Pons (tissue), 1 donor: ENCODE data around the gene IRF2BP2.

Experiments
- DNase-seq: peaks from one replicate; pipeline ENCODE4 v3.0.0-alpha.2; 2016; ENCODE audit warnings: low spot score

Gene IRF2BP2

GRCh38 chr1:234583755-234584419, 26.1 kb downstream of the IRF2BP2 start:
- DNase-seq: peak; percentile 43

DNA sequence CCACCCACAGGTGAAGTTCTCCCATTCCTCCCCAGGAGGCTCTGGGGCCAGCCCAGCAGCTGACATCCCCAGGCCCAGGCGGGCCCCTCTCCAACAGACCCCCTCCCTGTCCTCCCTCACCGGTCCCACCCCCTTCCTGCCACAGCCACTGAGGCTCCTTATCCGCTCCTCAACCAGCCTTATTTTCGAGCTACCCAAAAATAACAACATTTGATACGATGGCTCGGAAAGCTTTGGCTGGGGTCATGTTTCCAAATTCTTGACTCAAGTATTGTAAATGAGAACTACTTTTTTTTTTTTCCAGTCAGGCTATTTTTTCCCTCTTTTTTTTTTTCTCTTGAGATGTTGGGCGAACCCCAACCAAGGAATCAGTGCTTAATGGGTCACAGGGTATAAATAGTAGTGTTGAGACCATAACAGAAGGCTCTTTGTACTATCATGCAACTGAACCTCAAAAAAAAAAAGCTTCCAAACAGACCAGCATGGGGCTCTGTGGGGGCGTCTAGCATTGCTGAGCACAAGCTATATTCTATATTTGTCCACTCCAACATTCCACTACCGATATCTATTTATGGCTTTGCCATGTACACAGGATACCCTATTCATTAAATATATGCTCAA, 27.2 kb downstream of the IRF2BP2 start:
- peak; percentile 74 for DNase-seq

- DNase-seq: no peak
Measured at GRCh38 chr1:234582186-234582585, 27.8 kb downstream of the IRF2BP2 start.

DNA sequence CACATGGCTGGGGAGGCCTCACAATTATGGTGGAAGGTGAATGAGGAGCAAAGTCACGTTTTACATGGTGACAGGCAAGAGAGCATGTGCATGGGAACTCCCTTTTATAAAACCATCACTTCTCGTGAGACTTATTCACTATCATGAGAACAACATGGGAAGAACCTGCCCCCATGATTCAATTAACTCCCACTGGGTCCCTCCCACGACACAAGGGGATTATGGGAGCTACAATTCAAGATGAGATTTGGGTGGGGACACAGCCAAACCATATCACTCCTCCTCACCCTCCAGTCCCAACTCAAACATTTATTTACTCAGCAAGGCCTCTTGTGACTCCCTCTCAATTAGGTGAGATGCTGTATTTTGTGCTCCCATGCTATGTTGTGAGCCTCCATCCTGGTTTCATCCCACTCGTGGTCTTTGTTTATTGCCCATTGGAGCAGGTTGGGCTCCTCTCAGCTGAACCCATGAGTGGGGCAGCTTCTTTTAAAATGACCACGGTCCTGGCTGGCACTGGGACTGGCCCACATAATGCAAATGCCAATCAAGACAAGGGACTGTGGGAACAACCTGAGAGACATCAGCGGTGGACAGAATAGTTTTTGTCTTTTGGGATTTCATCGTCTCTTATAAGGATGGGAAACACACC, 28.8 kb downstream of the IRF2BP2 start:
- no peak for DNase-seq

- no peak for DNase-seq
Measured at GRCh38 chr1:234579967-234580366, 30.0 kb downstream of the IRF2BP2 start.

- no peak for DNase-seq
Measured at GRCh38 chr1:234578735-234579134, 31.2 kb downstream of the IRF2BP2 start.

DNA sequence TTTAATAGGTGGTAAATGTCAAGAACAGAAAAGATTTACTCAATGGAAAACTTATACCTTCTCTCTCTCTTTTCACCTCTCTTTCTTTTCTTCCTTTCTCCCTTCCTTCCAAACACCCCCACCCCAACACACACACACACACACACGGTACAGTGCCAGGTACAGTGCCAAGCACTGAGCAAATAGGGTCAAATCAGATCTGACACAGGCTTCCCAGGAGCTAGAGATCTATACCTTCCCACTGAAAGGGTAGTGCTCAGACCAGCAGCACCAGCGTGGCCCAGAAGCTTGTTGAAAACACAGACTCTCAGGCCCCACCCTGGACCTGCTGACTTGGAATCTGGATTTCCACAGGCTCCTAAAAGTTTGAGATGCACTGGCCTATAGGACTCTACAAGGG, 31.9 kb downstream of the IRF2BP2 start:
- no peak for DNase-seq

DNA sequence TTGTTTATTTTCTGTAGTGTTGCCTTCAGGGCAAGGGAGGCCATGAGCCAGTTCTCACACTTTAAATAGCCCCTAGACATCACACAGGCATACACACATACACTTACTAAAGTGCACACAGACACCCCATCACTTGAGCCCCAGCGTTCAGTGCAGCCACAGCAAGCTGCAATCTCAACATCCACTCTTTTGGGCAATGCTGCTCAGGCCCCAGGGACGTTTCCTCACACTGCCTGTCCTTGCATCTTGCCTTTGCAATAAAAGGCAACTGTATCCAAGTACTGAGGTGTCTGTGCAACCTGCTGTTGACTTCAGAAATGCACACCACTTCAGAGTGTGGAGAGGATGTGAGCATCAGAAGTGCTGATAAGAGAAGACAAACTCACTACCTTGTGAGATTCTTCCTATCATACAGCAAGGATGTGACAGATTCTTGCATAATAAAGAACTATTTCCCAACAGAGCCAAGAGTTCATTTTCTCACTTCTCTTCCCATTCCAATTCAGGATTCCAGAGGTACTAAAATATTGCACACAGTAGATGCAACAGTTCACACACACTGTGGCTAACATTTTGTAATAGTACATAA, 36.2 kb downstream of the IRF2BP2 start:
- DNase-seq: no peak

GRCh38 chr1:234572966-234573365, 37.0 kb downstream of the IRF2BP2 start:
- peak; percentile 78 for DNase-seq

DNA sequence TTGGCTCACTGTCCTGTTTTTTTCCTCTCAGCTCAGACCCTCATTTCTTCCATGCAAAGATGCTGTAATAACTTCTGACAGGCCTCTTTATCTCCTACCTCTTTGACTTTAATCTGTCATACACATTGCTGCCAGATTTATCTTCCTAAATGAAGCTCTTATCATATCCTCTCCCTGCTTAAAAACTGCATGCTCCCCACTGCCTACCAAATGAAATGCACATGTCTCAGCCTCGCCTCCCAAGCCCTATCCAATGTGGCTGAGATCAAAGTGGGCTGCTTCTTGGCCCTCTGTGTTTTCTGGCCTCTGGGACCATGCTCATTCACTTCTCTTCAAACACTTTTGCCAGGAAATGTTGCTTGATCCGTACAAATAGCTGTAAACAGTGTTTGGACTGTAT, 38.3 kb downstream of the IRF2BP2 start:
- DNase-seq: no peak

GRCh38 chr1:234570329-234571120, 39.5 kb downstream of the IRF2BP2 start:
- no peak for DNase-seq

GRCh38 chr1:234568345-234568744, 41.6 kb downstream of the IRF2BP2 start:
- DNase-seq: no peak

- no peak for DNase-seq
Measured at GRCh38 chr1:234565132-234565531, 44.8 kb downstream of the IRF2BP2 start.

DNA sequence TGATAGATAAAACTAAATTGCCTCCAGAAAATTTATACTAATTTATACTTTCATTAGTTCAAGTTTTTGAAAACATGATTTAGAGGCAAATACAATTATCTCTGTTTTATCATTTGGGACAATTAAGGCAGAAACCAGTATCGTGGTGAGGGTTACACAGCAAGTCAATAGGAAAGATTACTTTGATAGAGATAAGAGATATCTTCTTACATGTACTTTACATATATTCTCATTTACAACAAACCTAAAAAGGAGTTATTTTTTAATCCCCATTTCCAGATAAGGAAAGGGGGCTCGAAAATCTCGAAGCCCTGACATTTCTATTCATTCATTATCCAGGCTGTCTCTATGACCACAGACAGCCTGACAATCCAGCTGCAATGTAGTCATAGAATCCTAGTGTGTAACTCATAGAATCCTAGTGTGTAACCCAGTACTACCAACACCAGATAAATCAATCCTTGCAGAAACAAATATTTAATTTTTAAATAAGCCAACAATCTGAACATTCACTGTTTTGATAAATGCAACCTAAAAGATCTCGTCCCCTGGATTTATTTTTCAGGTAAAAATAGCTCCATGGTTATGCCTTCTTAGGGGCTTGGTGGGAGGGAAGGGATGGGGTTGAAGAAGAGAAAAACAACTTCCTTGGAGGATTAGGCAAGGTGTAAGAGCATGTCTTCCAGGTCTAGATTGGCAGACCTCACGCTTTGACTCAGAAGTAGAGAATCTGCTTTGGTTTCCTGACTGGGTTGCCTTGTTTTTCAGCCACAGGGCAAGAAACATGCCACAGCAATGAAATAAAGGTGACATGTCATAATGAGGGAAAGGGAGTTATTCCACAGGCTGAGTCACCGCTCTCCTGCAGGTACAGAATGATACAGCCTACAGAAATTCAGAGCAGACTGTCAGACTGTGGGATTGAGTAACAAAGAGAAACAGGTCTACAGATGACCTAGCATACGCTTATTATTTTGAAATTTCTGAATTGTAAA, 45.6 kb downstream of the IRF2BP2 start:
- DNase-seq: no peak

- no peak for DNase-seq
Measured at GRCh38 chr1:234562334-234562733, 47.6 kb downstream of the IRF2BP2 start.

DNA sequence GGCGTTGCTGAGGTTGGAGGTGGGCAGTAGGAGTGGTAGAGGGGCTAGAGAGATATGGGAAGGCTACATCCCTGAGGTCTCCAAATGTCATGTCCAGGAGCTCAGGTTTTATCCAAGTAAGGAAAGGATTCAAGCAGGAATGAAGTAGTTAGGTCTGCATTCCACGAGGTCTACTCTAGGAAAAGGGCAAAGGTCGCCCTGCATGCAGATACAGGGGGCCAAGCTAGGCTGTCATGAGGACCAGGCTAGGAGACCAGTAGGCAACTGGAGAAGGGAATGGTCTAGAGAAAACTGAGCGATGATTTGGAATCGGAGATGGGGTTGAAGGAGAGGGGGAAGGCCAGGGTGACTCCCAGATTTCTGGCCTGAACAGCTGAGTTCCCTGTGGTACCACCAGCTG, 48.7 kb downstream of the IRF2BP2 start:
- DNase-seq: no peak

GRCh38 chr1:234559902-234560676, 49.9 kb downstream of the IRF2BP2 start:
- no peak for DNase-seq

- DNase-seq: no peak
Measured at GRCh38 chr1:234559152-234559901, 50.7 kb downstream of the IRF2BP2 start.

GRCh38 chr1:234558330-234558836, 51.6 kb downstream of the IRF2BP2 start:
- DNase-seq: no peak
